Midbrain (tissue), 1 donor: Measurements from ENCODE around the gene LDLRAD4.
"Not testable (repeated sequence)": the region's sequence is repeated elsewhere in the genome, so short reads cannot be mapped to it uniquely, and the experiment has no call there.

Experiments used
- DNase-seq: peaks from one replicate; lab custom pipeline; 2025; lab: John Stamatoyannopoulos, UW

LDLRAD4 gene

DNA sequence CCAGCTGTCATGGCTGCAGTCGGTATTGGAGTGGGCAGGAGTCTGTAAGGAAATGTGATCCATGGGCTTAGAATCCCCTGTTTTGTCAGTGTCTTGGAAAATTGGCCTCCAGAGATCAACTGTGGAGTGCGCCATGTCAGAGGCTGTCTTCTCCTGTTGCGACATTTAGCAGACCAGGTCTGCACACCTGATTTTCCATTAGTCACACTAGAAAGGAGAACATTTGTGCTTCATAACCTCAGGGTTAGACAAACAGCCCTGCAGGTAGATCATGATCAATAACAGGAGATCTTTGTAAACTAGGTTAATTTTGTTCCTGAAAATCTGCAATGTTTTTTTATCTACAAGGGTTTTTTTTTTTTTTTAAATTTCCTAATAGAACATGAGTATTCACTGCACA, 28.0 kb downstream of the LDLRAD4 start:
- DNase-seq, result no peak

DNA sequence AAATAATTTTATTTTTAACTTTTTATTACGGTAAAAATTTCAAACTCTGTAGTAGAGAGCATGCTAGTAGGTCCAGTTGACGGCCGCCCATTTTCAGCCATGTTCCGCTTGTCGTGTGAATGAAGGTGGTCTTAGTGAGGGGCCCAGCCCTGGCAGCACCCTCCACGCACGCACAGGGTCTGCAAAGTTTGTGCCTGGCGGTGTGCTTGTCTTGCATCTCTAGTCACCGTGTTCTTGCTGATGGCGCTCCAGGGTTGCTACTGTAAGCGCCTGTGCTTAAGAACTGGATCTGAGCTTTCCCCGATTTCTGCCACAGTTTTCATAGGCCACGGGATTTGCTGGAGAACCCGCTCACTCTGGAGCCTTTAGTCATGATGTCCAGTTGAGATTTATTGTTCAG, 28.9 kb downstream of the LDLRAD4 start:
- no peak for DNase-seq

DNA sequence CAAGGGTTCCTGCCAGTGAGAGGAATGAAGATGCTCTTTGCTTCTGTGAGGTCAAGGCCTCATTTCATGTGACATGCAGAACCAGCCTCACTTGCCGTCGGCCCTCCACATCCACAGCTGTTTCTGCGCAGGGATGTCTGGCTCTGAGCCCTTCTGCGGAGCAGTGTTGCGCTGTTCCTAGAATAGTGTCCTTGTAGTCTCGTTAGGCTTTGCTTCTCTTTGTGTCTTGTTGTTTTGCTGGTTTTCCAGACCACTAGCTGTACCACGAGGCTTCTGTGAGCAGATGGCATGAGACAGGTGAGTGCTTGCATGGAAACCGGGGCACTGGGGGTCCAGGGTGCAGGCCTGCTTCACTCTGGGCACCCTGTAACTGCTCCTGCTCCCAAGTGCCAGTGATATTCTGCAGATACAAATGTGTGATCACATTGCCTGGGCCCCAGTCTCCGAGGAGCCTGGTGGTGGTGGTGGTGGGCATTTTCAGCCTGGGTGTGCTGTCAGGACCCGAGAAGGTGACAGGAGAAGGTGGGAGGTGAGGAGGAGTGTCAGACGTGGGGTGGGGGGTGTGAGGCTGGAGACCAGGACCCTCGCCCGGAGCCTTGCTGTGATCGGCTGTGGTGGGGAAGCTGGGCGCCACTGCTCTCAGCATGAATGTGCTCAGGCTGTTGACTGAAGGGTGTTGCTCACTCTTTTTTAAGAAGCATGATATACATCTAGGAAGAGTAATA, 34.3 kb downstream of the LDLRAD4 start:
- DNase-seq, result no peak

DNA sequence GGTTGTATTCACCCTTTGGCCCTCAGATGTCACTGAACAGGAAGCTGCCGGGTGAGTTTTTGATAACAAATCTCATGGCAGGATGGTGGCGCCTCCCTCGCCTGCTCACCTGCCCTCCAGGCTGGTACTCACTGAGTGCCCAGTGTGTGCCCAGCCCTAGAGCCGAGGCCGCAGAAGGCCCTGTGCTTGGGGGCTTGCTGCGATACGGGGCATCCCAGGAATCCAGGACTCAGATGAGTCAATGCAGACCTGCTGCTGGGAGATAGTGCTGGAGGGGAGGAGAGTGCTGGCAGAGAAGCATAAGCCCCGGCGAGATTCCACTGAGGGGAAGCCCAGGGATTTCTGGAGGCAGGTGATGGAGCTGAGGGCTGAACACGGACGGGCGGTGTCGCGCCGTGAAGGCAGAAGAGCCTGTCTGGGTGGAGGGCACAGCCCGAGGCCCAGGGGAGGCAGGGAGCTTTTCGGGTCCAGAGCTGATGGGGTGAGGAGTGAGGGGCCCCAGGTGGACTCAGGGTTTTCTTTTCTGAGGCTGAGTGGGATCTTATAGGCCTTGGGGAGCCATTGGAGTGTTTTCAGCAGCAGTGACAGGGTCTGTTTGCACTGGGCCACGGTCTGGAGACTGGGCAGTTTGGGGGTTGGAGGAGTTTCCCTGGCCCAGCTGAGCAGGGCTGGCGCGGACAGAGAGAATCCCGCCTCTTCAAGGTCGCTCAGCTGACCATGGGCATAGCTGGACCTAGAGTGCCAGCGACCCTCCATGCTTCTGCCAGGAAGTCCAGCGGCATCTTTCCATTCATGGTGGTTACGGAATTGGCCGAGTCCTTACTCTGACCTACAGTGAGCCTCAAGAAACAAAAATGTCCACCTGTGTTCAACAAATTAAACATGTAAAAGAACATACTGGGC, 35.5 kb downstream of the LDLRAD4 start:
- no peak for DNase-seq

DNA sequence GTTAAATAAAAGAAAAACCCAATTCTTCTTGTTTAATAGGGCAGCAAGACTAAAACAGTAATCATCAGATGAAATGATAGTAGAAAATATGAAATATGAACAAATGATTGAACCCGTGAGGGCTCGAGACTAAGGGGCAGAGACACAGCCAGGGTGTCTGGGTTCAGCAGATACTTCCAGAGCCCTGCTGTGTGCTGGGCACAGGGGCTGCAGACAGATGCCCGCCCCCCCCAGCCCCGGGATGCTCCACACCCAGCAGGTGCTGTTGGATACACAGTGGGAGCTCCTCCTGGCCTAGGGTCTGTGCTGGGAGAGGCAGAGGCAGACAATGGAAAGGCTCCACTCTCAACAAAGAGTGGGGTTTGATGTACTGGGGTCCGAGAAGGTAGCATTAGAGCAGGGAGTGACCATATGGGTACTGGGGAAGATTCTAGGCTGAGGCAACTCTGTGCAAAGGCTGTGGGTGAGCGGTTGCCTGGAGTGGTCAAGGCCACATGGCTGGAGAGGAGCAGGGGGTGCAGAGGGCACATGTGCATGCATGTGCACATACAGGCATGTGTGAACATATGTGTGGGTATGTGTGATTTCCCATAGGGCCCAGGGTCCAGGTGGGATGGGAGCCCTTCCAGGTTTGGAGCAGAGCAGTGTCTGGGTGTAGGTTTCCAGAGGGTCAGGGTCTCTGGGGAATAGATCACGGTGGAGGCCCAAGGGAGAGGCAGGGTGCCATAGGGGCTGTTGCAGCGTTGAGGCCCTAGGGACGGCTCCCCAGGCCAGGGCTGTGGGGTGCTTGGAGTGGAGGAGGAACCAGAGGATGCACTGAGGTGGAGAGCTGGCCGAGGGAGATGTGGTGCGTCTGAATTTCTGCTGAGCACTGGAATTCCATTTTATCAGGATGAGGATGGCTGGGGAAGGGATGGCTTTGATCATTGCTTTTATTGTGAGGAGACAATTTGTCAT, 36.7 kb downstream of the LDLRAD4 start:
- DNase-seq, result no peak

DNA sequence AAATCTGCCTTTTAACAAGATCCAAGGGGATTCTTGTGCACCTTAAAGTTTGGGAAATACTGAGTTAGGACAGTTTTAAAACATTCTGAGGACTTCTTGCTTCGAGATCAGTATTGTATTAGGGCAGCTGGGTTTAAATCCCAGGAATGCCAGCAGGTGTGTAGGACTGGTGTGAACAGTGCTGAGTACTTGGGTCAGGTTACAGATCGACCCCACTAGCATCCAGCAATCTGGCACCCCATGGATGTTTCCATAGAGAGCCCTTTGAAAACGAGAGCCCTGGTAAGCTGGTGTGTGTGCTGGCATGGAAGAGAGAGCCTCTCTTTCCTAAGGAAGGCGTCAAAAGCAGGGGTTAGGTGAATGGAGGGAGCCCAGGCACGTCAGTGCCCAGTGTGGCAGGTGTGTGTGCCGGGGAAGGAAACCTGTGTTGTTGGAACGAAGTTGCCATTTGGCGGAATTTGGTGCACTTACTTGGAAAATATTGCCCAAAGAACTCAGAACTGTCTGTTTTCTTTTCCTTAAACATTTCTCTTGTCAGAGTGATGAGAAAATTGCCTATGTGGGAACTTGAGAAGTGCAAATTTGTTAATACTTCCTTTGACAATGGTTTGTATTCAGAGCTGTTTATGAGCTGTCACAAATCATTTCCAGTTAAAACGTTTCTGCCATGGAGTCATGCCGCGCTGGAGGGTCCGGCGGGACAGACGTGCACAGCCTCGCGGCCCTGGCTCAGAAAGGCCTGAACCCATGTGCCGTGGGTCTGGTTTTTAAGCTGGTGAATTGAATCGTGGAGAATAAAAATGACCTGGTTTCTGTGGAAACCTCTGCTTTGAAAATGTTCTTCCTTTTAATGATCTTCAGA, 38.1 kb downstream of the LDLRAD4 start:
- DNase-seq, result no peak

DNA sequence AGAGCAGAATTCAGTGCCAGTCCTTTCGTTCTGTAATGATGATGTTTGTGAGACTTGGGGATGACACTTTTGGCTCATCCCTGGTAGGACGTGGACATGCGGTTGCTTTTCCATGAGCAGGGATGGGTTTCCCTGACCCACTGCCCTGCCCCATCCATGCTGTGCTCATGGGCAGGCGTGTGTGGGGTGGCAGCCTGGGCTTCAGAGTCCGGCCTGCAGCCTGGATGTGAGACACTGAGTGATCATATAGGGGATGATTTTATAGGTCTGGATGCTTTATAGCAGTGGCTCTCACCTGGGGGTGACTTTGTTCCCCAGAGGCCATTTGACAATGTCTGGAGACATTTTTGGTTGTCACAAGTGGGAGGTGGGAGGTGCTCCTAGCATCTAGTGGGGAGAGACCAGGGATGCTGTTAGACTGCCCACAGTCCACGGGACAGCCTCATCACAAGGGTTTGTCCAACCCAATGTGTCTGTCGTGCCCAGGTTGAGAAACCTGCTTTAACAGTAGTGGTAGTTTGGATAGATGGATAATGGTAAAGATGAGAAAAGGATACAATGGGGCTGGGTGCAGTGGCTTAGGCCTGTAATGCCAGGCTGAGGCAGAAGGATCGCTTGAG, 38.9 kb downstream of the LDLRAD4 start:
- no peak for DNase-seq

DNA sequence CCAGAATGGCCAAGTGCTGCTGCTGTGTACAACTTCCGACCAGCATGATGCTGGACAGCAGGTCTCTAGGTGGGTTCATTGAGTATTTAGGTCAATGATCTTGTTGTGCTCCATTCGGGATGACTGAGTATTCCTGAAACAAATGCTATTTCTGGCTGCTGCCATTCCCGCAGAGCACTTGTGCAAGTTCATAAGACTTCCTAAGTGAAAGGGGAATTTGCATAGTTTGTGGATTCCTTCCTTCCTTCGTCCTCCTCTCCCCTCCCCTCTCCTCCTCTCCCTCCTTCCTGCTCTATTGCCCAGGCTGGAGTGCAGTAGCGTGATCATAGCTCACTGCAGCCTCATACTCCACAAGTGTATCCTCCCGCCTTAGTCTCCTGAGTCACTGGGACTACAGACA, 40.4 kb downstream of the LDLRAD4 start:
- DNase-seq, result peak; percentile 17

DNA sequence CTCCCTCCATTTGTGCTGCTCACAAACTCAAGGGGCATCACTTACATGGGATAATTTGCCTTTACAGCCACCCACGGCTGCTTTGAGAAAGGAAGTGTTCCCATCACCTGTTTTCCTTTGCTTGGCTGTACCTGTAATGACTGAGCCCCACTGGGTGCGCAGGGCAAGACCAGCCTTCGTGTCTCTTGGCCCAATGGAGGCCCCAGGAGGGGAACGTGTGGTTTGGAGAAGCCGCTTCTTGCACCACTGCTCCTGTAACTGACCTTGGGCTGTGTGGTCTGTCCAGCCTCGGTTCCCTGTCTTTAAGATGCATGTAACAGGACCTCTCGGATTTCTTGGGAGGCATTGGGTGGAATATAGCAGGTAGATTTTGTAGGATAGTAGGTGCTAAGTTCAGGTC, 41.1 kb downstream of the LDLRAD4 start:
- no peak for DNase-seq

DNA sequence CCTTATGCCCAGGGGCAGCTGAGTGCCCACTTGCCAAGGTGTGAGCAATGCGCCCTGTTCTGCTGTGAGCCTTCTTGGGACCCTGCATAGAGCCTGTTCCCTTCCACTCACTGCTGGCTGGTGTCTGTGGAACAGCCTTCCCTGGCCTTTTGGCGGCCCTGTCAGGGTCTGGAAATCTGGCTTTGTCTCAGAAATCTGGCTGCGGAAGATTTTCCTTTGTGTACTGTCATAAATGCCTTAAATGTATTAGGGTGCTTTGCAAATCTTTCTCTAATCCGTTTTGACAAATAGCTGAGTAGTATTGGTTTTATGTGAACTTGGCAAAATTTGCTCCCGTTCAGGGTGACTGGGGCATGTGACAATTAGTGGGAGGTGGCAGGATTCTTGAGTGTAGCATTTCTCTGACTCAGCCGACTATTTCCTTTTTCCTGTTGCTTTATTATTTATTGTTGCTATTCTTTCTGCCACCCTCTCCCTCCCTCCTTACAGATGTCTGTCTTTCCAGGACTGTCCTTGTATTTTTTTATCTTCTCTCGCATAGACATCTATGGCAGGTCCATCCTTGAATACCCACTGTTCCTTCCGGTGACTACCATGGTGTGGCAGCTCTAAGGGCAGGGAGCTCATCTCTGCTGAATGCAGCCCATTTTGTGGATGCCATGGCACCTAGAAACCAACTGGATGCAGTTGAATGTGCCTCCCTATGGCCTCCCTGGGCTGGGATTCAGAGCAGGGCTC, 41.8 kb downstream of the LDLRAD4 start:
- DNase-seq, result no peak

DNA sequence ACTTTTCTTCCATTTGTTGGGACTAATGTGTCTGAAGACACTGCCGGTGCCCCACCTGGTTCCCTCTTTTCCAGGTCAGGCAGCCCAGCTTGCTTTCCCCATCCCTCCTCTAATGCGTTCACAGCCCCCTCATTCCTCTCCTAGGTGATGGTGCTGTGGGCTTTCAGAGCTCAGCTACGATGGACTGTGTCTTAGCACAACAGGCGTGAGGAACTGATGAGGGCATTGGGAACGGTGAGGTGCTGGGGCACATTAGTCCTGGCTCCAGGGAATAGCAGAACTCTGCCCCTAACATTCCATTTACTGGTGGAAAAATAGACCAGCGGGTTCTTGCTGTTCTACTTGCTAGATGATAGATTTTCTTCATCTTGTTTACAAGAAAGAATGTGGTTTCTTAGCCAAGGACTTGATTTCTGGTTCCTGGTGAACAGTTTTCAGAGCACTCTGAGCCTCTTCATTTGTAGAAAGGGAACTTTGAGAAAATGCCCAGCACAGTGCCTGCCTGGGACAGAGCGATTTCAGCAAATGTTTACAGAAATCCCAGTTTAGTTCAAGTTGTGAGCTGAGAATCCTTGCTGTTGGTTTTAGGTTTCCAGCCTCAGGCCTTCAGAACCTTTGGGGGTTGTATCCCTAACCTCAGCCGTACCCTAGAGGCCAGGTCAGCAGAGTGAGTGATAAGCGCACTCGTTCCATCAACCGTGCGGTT, 42.5 kb downstream of the LDLRAD4 start:
- no peak for DNase-seq

DNA sequence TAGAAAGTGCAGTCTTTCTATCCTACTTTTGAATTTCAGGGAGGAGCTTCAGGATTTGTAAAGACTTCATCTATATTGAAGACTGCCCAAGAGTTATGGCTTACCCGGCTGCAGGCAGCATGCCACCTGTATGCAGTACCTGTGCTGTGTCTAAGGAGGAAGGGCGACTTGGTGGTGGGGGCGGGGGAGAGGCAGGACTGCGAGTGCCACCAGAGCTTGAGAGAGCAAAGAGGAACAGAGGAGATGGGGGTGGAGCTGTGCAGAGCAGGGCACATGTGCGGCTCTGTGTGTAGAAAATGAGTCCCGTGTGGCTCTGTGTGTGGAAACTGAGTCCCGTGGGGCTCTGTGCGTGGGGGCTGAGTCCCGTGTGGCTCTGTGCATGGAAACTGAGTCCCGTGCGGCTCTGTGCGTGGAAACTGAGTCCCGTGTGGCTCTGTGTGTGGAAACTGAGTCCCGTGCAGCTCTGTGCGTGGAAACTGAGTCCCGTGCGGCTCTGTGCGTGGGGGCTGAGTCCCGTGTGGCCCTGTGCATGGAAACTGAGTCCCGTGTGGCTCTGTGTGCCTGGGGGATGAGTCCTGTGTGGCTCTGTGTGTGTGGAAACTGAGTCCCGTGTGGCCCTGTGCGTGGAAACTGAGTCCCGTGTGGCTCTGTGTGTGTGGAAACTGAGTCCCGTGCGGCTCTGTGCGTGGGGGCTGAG, 43.2 kb downstream of the LDLRAD4 start:
- DNase-seq, result no peak

DNA sequence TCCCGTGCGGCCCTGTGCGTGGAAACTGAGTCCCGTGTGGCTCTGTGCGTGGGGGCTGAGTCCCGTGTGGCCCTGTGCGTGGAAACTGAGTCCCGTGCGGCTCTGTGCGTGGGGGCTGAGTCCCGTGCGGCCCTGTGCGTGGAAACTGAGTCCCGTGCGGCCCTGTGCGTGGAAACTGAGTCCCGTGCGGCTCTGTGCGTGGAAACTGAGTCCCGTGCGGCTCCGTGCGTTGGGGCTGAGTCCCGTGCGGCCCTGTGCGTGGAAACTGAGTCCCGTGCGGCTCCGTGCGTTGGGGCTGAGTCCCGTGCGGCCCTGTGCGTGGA, 43.8 kb downstream of the LDLRAD4 start:
- not testable (repeated sequence) for DNase-seq

DNA sequence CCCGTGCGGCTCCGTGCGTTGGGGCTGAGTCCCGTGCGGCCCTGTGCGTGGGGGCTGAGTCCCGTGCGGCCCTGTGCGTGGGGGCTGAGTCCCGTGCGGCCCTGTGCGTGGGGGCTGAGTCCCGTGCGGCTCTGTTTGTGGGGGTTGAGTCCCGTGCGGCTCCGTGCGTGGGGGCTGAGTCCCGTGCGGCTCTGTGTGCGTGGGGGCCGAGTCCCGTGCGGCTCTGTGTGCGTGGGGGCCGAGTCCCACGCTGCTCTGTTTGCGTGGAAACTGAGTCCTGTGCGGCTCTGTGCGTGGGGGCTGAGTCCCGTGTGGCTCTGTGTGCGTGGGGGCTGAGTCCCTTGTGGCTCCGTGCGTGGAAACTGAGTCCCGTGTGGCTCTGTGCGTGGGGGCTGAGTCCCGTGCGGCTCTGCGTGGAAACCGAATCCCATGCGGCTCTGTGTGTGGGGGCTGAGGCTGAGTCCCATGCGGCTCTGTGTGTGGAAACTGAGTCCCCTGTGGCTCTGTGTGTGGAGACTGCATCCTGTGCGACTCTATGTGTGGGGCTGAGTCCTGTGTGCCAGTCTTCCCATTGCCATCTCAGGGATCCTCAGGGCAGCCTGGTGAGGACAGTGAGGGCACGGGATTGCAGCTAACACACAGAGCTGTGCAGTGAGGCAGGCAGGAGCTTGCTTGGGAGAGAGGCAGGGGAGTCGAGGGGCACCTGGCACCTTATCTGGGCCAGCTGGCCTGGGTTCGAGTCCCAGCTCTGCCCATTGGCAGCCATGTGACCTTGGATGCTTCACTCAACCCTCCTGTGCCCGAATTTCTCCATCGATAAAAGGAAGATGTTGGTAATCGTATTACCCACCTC, 44.5 kb downstream of the LDLRAD4 start:
- DNase-seq, result no peak

DNA sequence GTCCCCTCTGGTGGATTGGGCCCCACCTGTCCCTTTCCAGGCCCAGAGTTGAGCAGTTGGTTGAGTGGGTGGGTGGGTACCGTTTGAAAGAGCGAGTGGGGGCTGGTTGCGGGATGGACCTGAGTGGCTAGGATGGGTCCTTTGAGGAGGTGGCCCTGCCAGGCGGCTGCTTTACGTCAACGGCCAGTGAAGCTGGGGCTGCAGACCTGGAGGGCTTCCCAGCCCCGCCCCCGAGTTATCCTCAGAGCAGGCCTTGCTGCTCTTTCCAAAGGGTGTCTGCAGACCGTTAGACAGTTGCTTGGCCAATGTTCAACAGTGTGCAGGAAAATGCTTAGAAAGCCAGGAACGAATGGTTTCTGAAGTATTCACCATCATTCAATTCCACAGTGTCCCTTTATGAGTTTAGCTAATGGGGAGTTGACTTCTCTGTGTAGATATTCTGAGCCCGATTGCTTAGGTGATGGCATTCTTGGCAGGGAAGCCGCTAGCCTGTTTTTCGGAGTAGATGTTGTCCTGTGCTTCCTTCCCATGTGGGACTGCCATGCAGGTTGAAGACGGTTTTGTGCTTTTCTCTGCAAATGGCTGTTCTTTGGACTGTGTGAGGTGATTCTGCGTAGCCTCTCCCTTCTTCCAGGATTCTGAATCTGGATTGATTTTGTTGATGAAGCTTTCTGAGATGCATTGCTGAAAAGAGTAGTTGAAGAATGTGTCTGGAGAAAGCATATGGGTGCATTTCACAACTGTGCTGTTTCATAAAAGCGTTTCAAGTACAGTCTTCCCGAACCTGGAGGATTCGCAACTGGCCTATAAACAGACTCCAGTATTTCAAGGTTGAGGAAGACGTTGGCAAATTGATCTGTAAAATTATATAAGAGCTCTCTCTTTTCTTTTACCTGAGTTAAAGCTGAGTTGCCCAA, 45.8 kb downstream of the LDLRAD4 start:
- no peak for DNase-seq

DNA sequence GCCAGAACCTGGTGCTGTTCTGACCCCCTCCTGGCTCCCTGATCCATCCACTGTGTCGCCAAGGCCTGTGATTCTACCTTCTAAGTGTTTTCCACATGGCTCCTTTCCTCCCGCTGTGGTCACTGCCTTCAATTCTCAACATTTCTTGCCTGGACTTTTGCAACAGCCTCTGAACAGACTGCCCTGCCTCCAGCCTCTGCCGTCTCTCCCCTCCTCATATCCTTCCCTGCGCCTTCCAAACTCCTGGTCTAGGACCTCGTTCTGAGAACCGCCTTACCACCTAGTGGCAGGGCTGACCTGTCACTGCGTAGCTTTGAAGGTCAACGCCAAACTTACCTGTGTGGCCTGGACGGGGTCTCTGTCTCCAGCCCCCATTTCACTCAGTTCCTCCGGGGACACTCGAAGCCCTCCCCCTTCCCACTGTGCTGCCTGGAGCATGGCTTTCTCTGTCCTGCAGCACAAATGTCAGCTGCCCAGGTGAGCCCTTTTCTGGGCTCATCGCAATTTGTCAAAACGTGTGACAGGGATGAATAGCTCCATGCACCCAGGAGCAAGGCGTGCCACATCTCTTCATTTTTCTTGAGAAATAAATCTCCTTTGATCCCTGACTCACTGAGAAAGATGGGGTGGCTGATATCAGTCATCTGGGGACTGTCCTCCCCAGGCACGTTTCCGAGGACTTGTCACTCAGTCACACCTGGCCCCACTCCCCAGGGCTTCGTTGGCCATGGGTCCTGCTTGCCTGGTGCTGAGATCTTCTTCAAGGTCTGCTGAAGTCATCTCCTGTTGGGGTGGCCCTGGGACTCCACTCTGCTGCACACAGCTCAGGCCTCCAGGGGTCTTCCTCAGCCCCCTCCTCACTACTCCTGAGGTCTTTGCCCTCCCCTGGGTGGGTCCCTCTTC, 46.7 kb downstream of the LDLRAD4 start:
- no peak for DNase-seq
